Stomach smooth muscle (tissue), 2 donors: Measurements from ENCODE around the gene ESR1.
"Not testable (repeated sequence)": the region's sequence is repeated elsewhere in the genome, so short reads cannot be mapped to it uniquely, and the experiment has no call there.

ENCODE experiments used
- H3K27ac ChIP-seq: one replicate; pipeline ENCODE4 v1.7.0; 2013; ENCODE audit warnings: mild to moderate bottlenecking, low read length, inconsistent platforms
- H3K27me3 ChIP-seq, 2 donors: one replicate each; pipeline ENCODE4 v1.7.0; 2013; ENCODE audit warnings: low read length in 2 of 2; ENCODE audit not compliant: insufficient read depth in 2 of 2, control insufficient read depth in 1 of 2
- H3K36me3 ChIP-seq, 2 donors: one replicate each; pipeline ENCODE4 v1.7.0; 2013; ENCODE audit warnings: low read length in 2 of 2; ENCODE audit not compliant: control insufficient read depth in 2 of 2, insufficient read depth in 2 of 2
- H3K4me1 ChIP-seq: one replicate; pipeline ENCODE4 v1.7.0; 2013; ENCODE audit warnings: low read length; ENCODE audit not compliant: control insufficient read depth, insufficient read depth
- H3K4me3 ChIP-seq, 2 donors: one replicate each; pipeline ENCODE4 v1.7.0; 2013; ENCODE audit warnings: low read length in 2 of 2
- H3K9ac ChIP-seq, 2 donors: one replicate each; pipeline ENCODE4 v1.7.0; 2013; ENCODE audit warnings: low read length in 2 of 2, mild to moderate bottlenecking in 1 of 2
- H3K9me3 ChIP-seq, 2 donors: one replicate each; pipeline ENCODE4 v1.7.0; 2013; ENCODE audit warnings: low read length in 2 of 2; ENCODE audit not compliant: control insufficient read depth in 2 of 2
- donor health status: healthy.
- donor health status: Pancreatic carcinoma.

Gene ESR1

GRCh38 chr6:152070556-152070955, 263.1 kb downstream of the ESR1 start:
- no peak overlapping the region for H3K27ac ChIP-seq

DNA sequence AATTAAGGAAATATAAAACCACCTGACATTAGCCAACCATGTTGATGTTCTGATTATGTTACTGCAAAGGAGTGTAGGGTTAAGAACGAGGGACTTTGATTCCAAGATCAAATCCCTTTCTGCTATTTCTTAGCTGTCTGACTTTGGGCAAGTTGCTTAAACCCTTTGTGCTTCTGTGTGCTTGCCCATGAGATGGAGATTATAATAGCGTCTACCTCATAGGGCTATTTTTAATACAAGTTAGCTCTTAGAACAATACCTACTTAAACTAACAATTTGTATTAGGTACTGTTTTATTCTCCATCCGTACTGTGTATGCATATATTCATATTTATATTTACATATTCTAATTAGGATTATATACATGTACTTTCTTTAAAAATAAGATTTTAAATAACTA, 263.8 kb downstream of the ESR1 start:
- H3K36me3 ChIP-seq, result no peaks in the 10 kb centered on the region

More at GRCh38 chr6:152070556-152070955, 263.1 kb downstream of the ESR1 start:
- H3K27me3 ChIP-seq, result no peaks in the 10 kb centered on the region
- H3K9ac ChIP-seq, result no peak overlapping the region
- no peak overlapping the region for H3K4me3 ChIP-seq
- no peaks in the 10 kb centered on the region for H3K9me3 ChIP-seq
- H3K36me3 ChIP-seq, result no peaks in the 10 kb centered on the region
- H3K4me1 ChIP-seq, result no peaks in the 10 kb centered on the region

GRCh38 chr6:152071843-152072242, 264.4 kb downstream of the ESR1 start:
- Histone ChIP-seq H3K27me3 (no peaks in the 10 kb centered on the region), H3K36me3 (no peaks in the 10 kb centered on the region), H3K9me3 (no peaks in the 10 kb centered on the region), H3K9ac (no peak overlapping the region), H3K4me3 (no peak overlapping the region), H3K4me1 (no peaks in the 10 kb centered on the region), H3K27ac (no peak overlapping the region)

More for the DNA sequence above, 263.8 kb downstream of the ESR1 start:
- Histone ChIP-seq H3K4me3 (no peak overlapping the region), H3K9ac (no peak overlapping the region), H3K4me1 (no peaks in the 10 kb centered on the region), H3K27me3 (no peaks in the 10 kb centered on the region), H3K27ac (no peak overlapping the region), H3K9me3 (no peaks in the 10 kb centered on the region)

GRCh38 chr6:152076242-152076641, 268.8 kb downstream of the ESR1 start:
- H3K9me3 ChIP-seq, H3K4me3 ChIP-seq, H3K27me3 ChIP-seq, H3K9ac ChIP-seq, H3K4me1 ChIP-seq, H3K36me3 ChIP-seq, H3K27ac ChIP-seq: not testable (repeated sequence)

GRCh38 chr6:152078001-152078400, 270.5 kb downstream of the ESR1 start:
- Histone ChIP-seq H3K9me3 (no peaks in the 10 kb centered on the region), H3K4me1 (no peaks in the 10 kb centered on the region), H3K4me3 (no peak overlapping the region), H3K27ac (no peak overlapping the region), H3K9ac (no peak overlapping the region), H3K36me3 (no peaks in the 10 kb centered on the region), H3K27me3 (no peaks in the 10 kb centered on the region)

- Histone ChIP-seq H3K9ac (no peak overlapping the region), H3K9me3 (no peaks in the 10 kb centered on the region), H3K4me1 (no peaks in the 10 kb centered on the region)
These were observed 271.3 kb downstream of the ESR1 start for GRCh38 chr6:152078804-152079203.

GRCh38 chr6:152085451-152085921, 278.0 kb downstream of the ESR1 start:
- no peaks in the 10 kb centered on the region for H3K27me3 ChIP-seq

More at GRCh38 chr6:152078804-152079203, 271.3 kb downstream of the ESR1 start:
- no peak overlapping the region for H3K27ac ChIP-seq
- no peak overlapping the region for H3K4me3 ChIP-seq
- no peaks in the 10 kb centered on the region for H3K27me3 ChIP-seq
- H3K36me3 ChIP-seq, result no peaks in the 10 kb centered on the region

GRCh38 chr6:152086223-152086873, 278.9 kb downstream of the ESR1 start:
- no peaks in the 10 kb centered on the region for H3K36me3 ChIP-seq
- no peaks in the 10 kb centered on the region for H3K4me1 ChIP-seq
- no peaks in the 10 kb centered on the region for H3K9me3 ChIP-seq
- H3K9ac ChIP-seq, result no peak overlapping the region
- H3K27me3 ChIP-seq, result no peaks in the 10 kb centered on the region
- H3K27ac ChIP-seq, result no peak overlapping the region
- no peak overlapping the region for H3K4me3 ChIP-seq

More at GRCh38 chr6:152085451-152085921, 278.0 kb downstream of the ESR1 start:
- H3K4me3 ChIP-seq, result no peak overlapping the region
- no peaks in the 10 kb centered on the region for H3K4me1 ChIP-seq
- no peak overlapping the region for H3K9ac ChIP-seq
- no peak overlapping the region for H3K27ac ChIP-seq
- no peaks in the 10 kb centered on the region for H3K36me3 ChIP-seq
- H3K9me3 ChIP-seq, result no peaks in the 10 kb centered on the region

DNA sequence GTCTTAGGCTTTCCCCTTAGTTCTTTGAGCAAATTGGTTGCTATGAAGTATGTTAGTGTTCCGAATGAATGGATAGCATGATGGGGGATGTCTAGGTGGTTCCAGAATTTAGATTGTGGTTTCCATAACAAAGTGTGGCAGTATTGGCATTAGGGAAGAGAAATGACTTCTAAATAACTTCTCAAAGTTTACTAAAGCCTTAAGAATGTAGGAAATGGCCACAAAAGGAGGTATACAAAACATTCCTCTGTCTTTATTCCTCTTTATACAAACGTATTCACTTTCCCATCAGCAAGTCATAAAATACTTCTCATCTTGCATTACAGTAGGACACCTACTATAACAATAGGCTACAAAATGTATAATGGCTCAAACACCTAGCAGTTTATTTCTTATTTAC, 279.6 kb downstream of the ESR1 start:
- Histone ChIP-seq H3K4me1 (no peaks in the 10 kb centered on the region), H3K9me3 (no peaks in the 10 kb centered on the region), H3K27me3 (no peaks in the 10 kb centered on the region), H3K9ac (no peak overlapping the region), H3K27ac (no peak overlapping the region), H3K36me3 (no peaks in the 10 kb centered on the region), H3K4me3 (no peak overlapping the region)

DNA sequence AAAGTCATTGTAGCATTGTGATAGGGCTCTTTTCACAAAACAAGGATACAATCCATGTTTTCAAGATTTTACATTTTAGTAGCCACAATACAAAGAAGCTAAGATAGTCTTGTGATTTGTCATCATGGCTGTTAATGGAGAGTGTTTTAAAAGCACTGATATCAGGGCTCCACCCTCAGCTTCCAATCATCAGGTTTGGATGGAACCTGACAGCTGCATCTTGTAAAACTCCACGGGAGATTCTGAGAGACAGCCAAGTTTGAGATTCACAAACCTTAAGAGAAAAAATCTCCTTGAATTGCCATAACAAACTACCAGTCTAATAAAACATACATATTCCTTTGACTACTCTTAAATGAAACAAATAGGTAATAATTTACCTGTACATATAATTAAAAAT, 280.2 kb downstream of the ESR1 start:
- Histone ChIP-seq H3K27me3 (no peaks in the 10 kb centered on the region), H3K9me3 (no peaks in the 10 kb centered on the region), H3K9ac (no peak overlapping the region), H3K27ac (no peak overlapping the region), H3K36me3 (no peaks in the 10 kb centered on the region), H3K4me3 (no peak overlapping the region), H3K4me1 (no peaks in the 10 kb centered on the region)

- H3K27ac ChIP-seq, result no peak overlapping the region
- no peaks in the 10 kb centered on the region for H3K27me3 ChIP-seq
- no peaks in the 10 kb centered on the region for H3K36me3 ChIP-seq
- no peak overlapping the region for H3K9ac ChIP-seq
- no peaks in the 10 kb centered on the region for H3K9me3 ChIP-seq
- no peaks in the 10 kb centered on the region for H3K4me1 ChIP-seq
- H3K4me3 ChIP-seq, result no peak overlapping the region
These were observed 282.5 kb downstream of the ESR1 start for GRCh38 chr6:152089992-152090391.
